ENCODE measurements around the gene ITK.
"Not testable (repeated sequence)": the region's sequence is repeated elsewhere in the genome, so short reads cannot be mapped to it uniquely, and the experiment has no call there.

The ITK gene

DNA sequence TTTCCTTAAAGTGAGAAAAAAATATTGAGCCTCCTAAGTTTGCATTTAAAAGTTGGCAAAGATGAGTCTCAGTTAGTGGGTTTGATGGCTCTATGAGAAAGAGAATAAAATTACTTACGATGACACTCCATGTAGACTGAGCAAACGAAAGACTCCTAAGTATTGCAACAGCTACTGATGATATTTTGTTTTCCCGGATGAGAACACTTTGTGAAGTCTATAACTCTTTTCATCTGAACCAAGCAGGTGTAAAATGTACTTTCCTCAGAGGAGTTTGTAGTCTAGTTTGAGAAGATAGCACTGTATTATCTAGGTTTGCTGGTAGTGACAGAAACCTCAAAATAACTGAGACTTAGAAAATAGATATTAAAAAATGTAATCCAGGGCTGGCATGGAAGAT is 1.7 kb upstream of the ITK start:
- no peak overlapping the region for H3K27ac ChIP-seq (ENCODE audit: low read depth, low read length)
- no peaks in the 10 kb centered on the region for H3K27me3 ChIP-seq (ENCODE audit: control insufficient read depth, insufficient read depth, low read length)
- no peaks in the 10 kb centered on the region for H3K4me1 ChIP-seq (ENCODE audit: control insufficient read depth, insufficient read depth, low read length)
- no peaks in the 10 kb centered on the region for H3K36me3 ChIP-seq (ENCODE audit: control insufficient read depth, insufficient read depth, low read length)
- no peak overlapping the region for H3K4me3 ChIP-seq (ENCODE audit: low read length)
- no peak overlapping the region for H3K9ac ChIP-seq (ENCODE audit: low read length)

DNA sequence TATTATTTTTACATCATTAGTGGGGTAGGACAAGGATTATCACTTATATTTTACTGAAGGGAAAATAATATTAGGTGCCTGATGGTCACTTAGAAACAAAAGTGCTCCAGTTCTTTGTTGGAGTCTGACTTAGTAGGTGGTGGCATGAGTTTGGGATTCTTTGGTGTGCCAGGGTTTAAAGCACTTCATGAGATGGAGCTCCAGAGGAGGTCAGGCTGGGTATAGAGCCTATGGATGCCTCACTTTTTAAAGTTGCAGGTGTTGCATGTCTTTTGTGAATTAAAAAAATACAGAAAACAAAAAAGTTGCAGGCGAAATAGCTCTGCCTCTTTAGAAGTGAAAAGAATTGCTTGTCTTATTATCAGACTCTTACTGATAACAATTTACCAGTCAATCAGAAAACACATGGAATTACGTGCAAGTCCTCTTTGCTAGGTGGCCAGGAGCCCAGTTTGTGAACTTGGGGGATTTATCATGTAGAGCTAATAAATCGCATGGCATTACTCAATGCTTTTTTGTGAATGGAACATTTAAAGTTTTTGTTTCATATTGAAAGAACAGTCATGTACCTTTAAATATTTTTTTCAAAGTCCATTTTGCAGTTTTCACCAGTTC is 1.6 kb downstream of the ITK start:
- no peak overlapping the region for H3K27ac ChIP-seq (ENCODE audit: low read depth, low read length)

DNA sequence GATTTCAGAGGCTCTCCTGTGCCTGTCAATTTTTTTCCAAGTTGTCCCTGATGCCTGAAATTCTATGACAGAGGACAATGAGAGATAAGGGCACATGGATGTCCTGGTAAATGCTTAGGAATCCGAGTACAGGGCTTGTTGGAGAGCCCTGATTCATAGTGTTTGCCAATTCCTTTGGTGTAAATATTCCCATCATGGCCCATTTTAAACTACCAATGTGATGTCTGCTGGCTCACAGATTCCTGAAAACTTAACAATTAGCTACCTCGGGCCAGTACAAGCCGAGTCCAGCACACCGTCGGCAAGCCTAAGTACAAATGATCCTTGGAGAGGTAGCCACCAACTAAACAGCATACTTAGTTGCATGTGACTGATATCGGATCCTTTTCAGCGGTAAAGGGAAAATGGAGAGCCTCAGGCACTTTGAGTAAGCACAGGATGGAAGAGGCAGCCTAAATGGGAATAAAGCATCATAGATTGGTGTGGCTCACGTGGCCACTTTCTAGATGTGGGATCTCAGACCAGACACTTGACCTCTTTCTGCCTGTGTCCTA is 3.6 kb downstream of the ITK start:
- H3K4me3 ChIP-seq (ENCODE audit: low read length): no peak overlapping the region
- H3K4me1 ChIP-seq (ENCODE audit: control insufficient read depth, insufficient read depth, low read length): no peaks in the 10 kb centered on the region
- no peak overlapping the region for H3K27ac ChIP-seq (ENCODE audit: low read depth, low read length)
- no peaks in the 10 kb centered on the region for H3K36me3 ChIP-seq (ENCODE audit: control insufficient read depth, insufficient read depth, low read length)
- no peaks in the 10 kb centered on the region for H3K27me3 ChIP-seq (ENCODE audit: control insufficient read depth, insufficient read depth, low read length)
- no peak overlapping the region for H3K9ac ChIP-seq (ENCODE audit: low read length)

More for the DNA sequence above, 1.6 kb downstream of the ITK start:
- Histone ChIP-seq H3K4me1 (ENCODE audit: control insufficient read depth, insufficient read depth, low read length) (no peaks in the 10 kb centered on the region), H3K9ac (ENCODE audit: low read length) (no peak overlapping the region), H3K27me3 (ENCODE audit: control insufficient read depth, insufficient read depth, low read length) (no peaks in the 10 kb centered on the region), H3K36me3 (ENCODE audit: control insufficient read depth, insufficient read depth, low read length) (no peaks in the 10 kb centered on the region), H3K4me3 (ENCODE audit: low read length) (no peak overlapping the region)

DNA sequence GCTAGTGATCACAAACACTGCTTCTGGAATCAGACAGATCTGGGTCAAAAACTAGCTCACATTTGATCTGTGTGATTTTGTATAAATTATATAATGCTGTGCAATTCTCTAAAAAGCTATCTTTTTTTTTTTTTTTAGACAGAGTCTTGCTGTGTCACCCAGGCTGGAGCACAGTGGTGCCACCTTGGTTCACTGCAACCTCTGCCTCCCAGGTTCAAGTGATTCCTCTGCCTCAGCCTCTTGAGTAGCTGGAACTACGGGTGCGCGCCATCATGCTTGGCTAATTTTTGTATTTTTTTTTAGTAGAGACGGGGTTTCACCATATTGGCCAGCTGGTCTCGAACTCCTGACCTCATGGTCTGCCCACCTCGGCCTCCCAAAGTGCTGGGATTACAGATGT is 4.5 kb downstream of the ITK start:
- H3K27me3 ChIP-seq (ENCODE audit: control insufficient read depth, insufficient read depth, low read length); H3K27ac ChIP-seq (ENCODE audit: low read depth, low read length); H3K4me3 ChIP-seq (ENCODE audit: low read length); H3K4me1 ChIP-seq (ENCODE audit: control insufficient read depth, insufficient read depth, low read length); H3K36me3 ChIP-seq (ENCODE audit: control insufficient read depth, insufficient read depth, low read length); H3K9ac ChIP-seq (ENCODE audit: low read length): not testable (repeated sequence)

GRCh38 chr5:157186309-157187045 is 5.8 kb downstream of the ITK start:
- Histone ChIP-seq H3K4me1 (ENCODE audit: control insufficient read depth, insufficient read depth, low read length) (no peaks in the 10 kb centered on the region), H3K27ac (ENCODE audit: low read depth, low read length) (no peak overlapping the region), H3K4me3 (ENCODE audit: low read length) (no peak overlapping the region), H3K36me3 (ENCODE audit: control insufficient read depth, insufficient read depth, low read length) (no peaks in the 10 kb centered on the region), H3K27me3 (ENCODE audit: control insufficient read depth, insufficient read depth, low read length) (no peaks in the 10 kb centered on the region), H3K9ac (ENCODE audit: low read length) (no peak overlapping the region)

GRCh38 chr5:157187046-157187754 is 6.6 kb downstream of the ITK start:
- Histone ChIP-seq H3K27me3 (ENCODE audit: control insufficient read depth, insufficient read depth, low read length) (no peaks in the 10 kb centered on the region), H3K4me3 (ENCODE audit: low read length) (no peak overlapping the region), H3K9ac (ENCODE audit: low read length) (no peak overlapping the region), H3K27ac (ENCODE audit: low read depth, low read length) (no peak overlapping the region), H3K36me3 (ENCODE audit: control insufficient read depth, insufficient read depth, low read length) (no peaks in the 10 kb centered on the region), H3K4me1 (ENCODE audit: control insufficient read depth, insufficient read depth, low read length) (no peaks in the 10 kb centered on the region)

DNA sequence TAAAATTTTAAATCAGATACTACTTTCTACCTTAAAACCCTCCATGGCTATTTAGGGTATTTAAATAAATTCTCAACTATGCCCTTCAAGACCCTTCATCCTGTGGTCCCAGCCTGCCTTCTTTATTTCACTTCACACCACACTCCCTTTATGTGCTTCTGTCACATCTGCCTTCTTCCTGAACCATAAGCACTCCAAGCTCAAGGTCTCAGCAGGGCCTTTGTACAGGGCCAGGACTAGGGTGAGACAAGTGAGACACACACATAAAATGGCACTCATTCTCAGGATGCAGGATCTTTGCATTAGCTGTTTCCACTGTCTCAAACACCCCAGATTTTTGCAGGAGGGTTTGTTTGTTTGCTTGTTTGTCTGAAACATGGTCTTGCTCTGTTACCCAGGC is 7.6 kb downstream of the ITK start:
- H3K27ac ChIP-seq (ENCODE audit: low read depth, low read length): no peak overlapping the region
- no peaks in the 10 kb centered on the region for H3K4me1 ChIP-seq (ENCODE audit: control insufficient read depth, insufficient read depth, low read length)
- H3K4me3 ChIP-seq (ENCODE audit: low read length): no peak overlapping the region
- H3K9ac ChIP-seq (ENCODE audit: low read length): no peak overlapping the region
- no peaks in the 10 kb centered on the region for H3K27me3 ChIP-seq (ENCODE audit: control insufficient read depth, insufficient read depth, low read length)
- H3K36me3 ChIP-seq (ENCODE audit: control insufficient read depth, insufficient read depth, low read length): no peaks in the 10 kb centered on the region

DNA sequence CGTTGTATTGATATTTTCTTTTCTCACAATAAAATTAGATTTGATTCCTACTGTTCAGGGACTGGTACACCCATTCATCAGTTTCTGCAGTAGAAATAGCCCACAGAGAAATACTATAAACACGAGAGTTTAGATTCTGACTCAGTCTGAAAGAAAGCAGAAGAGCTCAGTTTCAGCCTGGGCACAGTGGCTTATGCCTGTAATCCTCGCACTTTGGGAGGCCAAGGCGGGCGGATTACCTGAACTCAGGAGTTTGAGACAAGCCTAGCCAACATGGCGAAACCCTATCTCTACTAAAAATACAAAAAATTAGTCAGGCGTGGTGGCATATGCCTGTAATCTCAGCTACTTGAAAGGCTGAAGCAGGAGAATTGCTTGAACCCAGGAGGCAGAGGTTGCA is 8.6 kb downstream of the ITK start:
- Histone ChIP-seq H3K4me1 (ENCODE audit: control insufficient read depth, insufficient read depth, low read length) (no peaks in the 10 kb centered on the region), H3K27ac (ENCODE audit: low read depth, low read length) (no peak overlapping the region), H3K27me3 (ENCODE audit: control insufficient read depth, insufficient read depth, low read length) (no peaks in the 10 kb centered on the region), H3K4me3 (ENCODE audit: low read length) (no peak overlapping the region), H3K36me3 (ENCODE audit: control insufficient read depth, insufficient read depth, low read length) (no peaks in the 10 kb centered on the region), H3K9ac (ENCODE audit: low read length) (no peak overlapping the region)

- Histone ChIP-seq H3K27ac (ENCODE audit: low read depth, low read length) (no peak overlapping the region), H3K4me3 (ENCODE audit: low read length) (no peak overlapping the region), H3K9ac (ENCODE audit: low read length) (no peak overlapping the region), H3K27me3 (ENCODE audit: control insufficient read depth, insufficient read depth, low read length) (no peaks in the 10 kb centered on the region), H3K36me3 (ENCODE audit: control insufficient read depth, insufficient read depth, low read length) (no peaks in the 10 kb centered on the region), H3K4me1 (ENCODE audit: control insufficient read depth, insufficient read depth, low read length) (no peaks in the 10 kb centered on the region)
Observed at GRCh38 chr5:157193699-157194424, 13.2 kb downstream of the ITK start.

GRCh38 chr5:157196045-157196444 is 15.4 kb downstream of the ITK start:
- Histone ChIP-seq H3K27ac (ENCODE audit: low read depth, low read length) (no peak overlapping the region), H3K9ac (ENCODE audit: low read length) (no peak overlapping the region), H3K4me1 (ENCODE audit: control insufficient read depth, insufficient read depth, low read length) (no peaks in the 10 kb centered on the region), H3K4me3 (ENCODE audit: low read length) (no peak overlapping the region), H3K27me3 (ENCODE audit: control insufficient read depth, insufficient read depth, low read length) (no peaks in the 10 kb centered on the region), H3K36me3 (ENCODE audit: control insufficient read depth, insufficient read depth, low read length) (no peaks in the 10 kb centered on the region)

DNA sequence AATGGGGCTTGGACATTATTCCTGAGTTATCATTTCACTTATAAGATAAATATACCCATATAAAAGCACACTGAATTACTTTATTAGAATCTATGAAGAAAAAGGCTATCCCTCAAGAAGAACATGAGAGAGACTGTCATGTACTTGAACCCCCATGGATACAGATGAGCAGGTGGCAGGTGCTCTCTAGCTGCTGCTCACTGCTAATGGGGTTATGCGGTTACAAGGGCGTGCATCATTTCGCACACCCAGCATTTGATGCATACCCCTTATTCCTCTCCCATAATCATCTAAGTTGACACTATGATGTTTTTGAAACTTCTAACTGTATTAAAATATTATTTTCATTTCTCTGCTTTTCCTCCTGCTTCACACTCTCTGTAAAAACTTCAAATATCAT is 16.4 kb downstream of the ITK start:
- H3K27me3 ChIP-seq (ENCODE audit: control insufficient read depth, insufficient read depth, low read length): no peaks in the 10 kb centered on the region
- H3K4me3 ChIP-seq (ENCODE audit: low read length): no peak overlapping the region
- no peak overlapping the region for H3K9ac ChIP-seq (ENCODE audit: low read length)
- no peaks in the 10 kb centered on the region for H3K36me3 ChIP-seq (ENCODE audit: control insufficient read depth, insufficient read depth, low read length)
- no peak overlapping the region for H3K27ac ChIP-seq (ENCODE audit: low read depth, low read length)
- no peaks in the 10 kb centered on the region for H3K4me1 ChIP-seq (ENCODE audit: control insufficient read depth, insufficient read depth, low read length)

DNA sequence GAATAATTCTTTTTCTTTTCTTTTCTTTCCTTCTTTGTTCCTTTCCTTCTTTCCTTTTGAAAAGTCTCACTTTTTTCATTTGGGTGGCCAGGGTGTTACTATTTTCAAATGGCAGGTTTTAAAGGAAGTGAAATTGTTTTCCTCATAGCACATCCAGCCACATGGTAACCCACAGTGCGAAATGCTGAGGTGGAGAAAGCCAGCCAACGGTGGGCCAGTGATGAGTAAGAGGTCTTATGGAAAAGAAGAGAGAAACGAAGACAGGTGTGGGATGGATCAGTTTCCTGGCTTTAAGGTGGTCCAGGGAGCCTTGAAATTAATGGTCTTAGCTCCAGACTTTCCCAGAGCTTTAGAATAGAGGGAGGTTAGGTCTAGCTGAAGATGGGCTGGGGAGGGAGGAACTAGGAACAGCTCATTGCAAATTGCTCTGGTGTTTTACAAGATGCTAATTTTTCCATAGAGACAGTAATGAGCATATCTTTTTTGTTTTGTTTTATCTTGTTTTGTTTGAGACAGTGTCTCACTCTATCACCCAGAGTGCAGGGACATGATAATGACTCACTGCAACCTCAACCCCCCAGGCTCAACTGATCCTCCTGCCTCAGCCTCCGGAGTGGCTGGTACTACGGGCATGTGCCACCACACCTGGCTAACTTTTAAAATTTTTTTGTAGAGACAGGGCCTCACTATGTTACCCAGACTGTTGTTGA is 17.8 kb downstream of the ITK start:
- Histone ChIP-seq H3K27ac (ENCODE audit: low read depth, low read length) (no peak overlapping the region), H3K36me3 (ENCODE audit: control insufficient read depth, insufficient read depth, low read length) (no peaks in the 10 kb centered on the region)

More for the DNA sequence above, 17.8 kb downstream of the ITK start:
- Histone ChIP-seq H3K9ac (ENCODE audit: low read length) (no peak overlapping the region), H3K4me1 (ENCODE audit: control insufficient read depth, insufficient read depth, low read length) (no peaks in the 10 kb centered on the region), H3K27me3 (ENCODE audit: control insufficient read depth, insufficient read depth, low read length) (no peaks in the 10 kb centered on the region), H3K4me3 (ENCODE audit: low read length) (no peak overlapping the region)

Measured in rectal smooth muscle tissue (tissue), 1 donor.